ENCODE data around the gene SEC61B.

SEC61B gene

GRCh38 chr9:99221621-99222415, at the start of gene SEC61B, which contains the start of gene ALG2:
SEC61B (plus strand) TSS chr9:99222282; CDS start chr9:99222364, 82 bp downstream.
ALG2 (minus strand) TSS chr9:99221942; CDS start chr9:99221894, 48 bp downstream.
- Histone ChIP-seq H3K9ac (ENCODE audit: low read depth, low read length) (peak within 1 kb of the TSS; percentile 98), H3K36me3 (ENCODE audit: control insufficient read depth, insufficient read depth, low read length) (no peaks in the 10 kb centered on the region), H3K4me1 (ENCODE audit: control insufficient read depth, insufficient read depth, low read length) (peaks cover 2% of the 10 kb centered on the region), H3K9me3 (ENCODE audit: control insufficient read depth, insufficient read depth, low read length) (no peaks in the 10 kb centered on the region), H3K27me3 (ENCODE audit: control insufficient read depth, insufficient read depth, low read length) (no peaks in the 10 kb centered on the region), H3K4me3 (ENCODE audit: low read depth, low read length) (peak within 1 kb of the TSS; percentile 92)

GRCh38 chr9:99173570-99174504, 48.2 kb upstream of the SEC61B start:
- Histone ChIP-seq H3K4me3 (ENCODE audit: low read depth, low read length) (no peak overlapping the region), H3K9ac (ENCODE audit: low read depth, low read length) (no peak overlapping the region)

GRCh38 chr9:99176527-99177013, 45.5 kb upstream of the SEC61B start:
- H3K4me3 ChIP-seq (ENCODE audit: low read depth, low read length) = no peak overlapping the region
- H3K9me3 ChIP-seq (ENCODE audit: control insufficient read depth, insufficient read depth, low read length) = no peaks in the 10 kb centered on the region
- H3K27me3 ChIP-seq (ENCODE audit: control insufficient read depth, insufficient read depth, low read length) = no peaks in the 10 kb centered on the region
- H3K4me1 ChIP-seq (ENCODE audit: control insufficient read depth, insufficient read depth, low read length) = peaks cover 6% of the 10 kb centered on the region
- H3K36me3 ChIP-seq (ENCODE audit: control insufficient read depth, insufficient read depth, low read length) = no peaks in the 10 kb centered on the region
- H3K9ac ChIP-seq (ENCODE audit: low read depth, low read length) = no peak overlapping the region

More at GRCh38 chr9:99173570-99174504, 48.2 kb upstream of the SEC61B start:
- H3K27me3 ChIP-seq (ENCODE audit: control insufficient read depth, insufficient read depth, low read length) = no peaks in the 10 kb centered on the region
- H3K36me3 ChIP-seq (ENCODE audit: control insufficient read depth, insufficient read depth, low read length) = no peaks in the 10 kb centered on the region
- peaks cover 20% of the 10 kb centered on the region for H3K4me1 ChIP-seq (ENCODE audit: control insufficient read depth, insufficient read depth, low read length)
- H3K9me3 ChIP-seq (ENCODE audit: control insufficient read depth, insufficient read depth, low read length) = no peaks in the 10 kb centered on the region

- Histone ChIP-seq H3K4me3 (ENCODE audit: low read depth, low read length) (no peak overlapping the region), H3K9me3 (ENCODE audit: control insufficient read depth, insufficient read depth, low read length) (no peaks in the 10 kb centered on the region), H3K4me1 (ENCODE audit: control insufficient read depth, insufficient read depth, low read length) (peaks cover 2% of the 10 kb centered on the region), H3K36me3 (ENCODE audit: control insufficient read depth, insufficient read depth, low read length) (no peaks in the 10 kb centered on the region), H3K27me3 (ENCODE audit: control insufficient read depth, insufficient read depth, low read length) (no peaks in the 10 kb centered on the region), H3K9ac (ENCODE audit: low read depth, low read length) (no peak overlapping the region)
These were observed 44.3 kb upstream of the SEC61B start for GRCh38 chr9:99177576-99178366.

GRCh38 chr9:99178912-99179872, 42.9 kb upstream of the SEC61B start:
- no peaks in the 10 kb centered on the region for H3K4me1 ChIP-seq (ENCODE audit: control insufficient read depth, insufficient read depth, low read length)
- no peak overlapping the region for H3K9ac ChIP-seq (ENCODE audit: low read depth, low read length)
- no peaks in the 10 kb centered on the region for H3K36me3 ChIP-seq (ENCODE audit: control insufficient read depth, insufficient read depth, low read length)
- H3K9me3 ChIP-seq (ENCODE audit: control insufficient read depth, insufficient read depth, low read length) = no peaks in the 10 kb centered on the region
- no peak overlapping the region for H3K4me3 ChIP-seq (ENCODE audit: low read depth, low read length)
- H3K27me3 ChIP-seq (ENCODE audit: control insufficient read depth, insufficient read depth, low read length) = no peaks in the 10 kb centered on the region

- Histone ChIP-seq H3K27me3 (ENCODE audit: control insufficient read depth, insufficient read depth, low read length) (no peaks in the 10 kb centered on the region), H3K4me1 (ENCODE audit: control insufficient read depth, insufficient read depth, low read length) (no peaks in the 10 kb centered on the region), H3K9ac (ENCODE audit: low read depth, low read length) (no peak overlapping the region), H3K9me3 (ENCODE audit: control insufficient read depth, insufficient read depth, low read length) (no peaks in the 10 kb centered on the region), H3K4me3 (ENCODE audit: low read depth, low read length) (no peak overlapping the region), H3K36me3 (ENCODE audit: control insufficient read depth, insufficient read depth, low read length) (no peaks in the 10 kb centered on the region)
These were observed 41.9 kb upstream of the SEC61B start for GRCh38 chr9:99180199-99180598.

- no peaks in the 10 kb centered on the region for H3K36me3 ChIP-seq (ENCODE audit: control insufficient read depth, insufficient read depth, low read length)
- no peak overlapping the region for H3K4me3 ChIP-seq (ENCODE audit: low read depth, low read length)
- H3K9ac ChIP-seq (ENCODE audit: low read depth, low read length) = no peak overlapping the region
- H3K4me1 ChIP-seq (ENCODE audit: control insufficient read depth, insufficient read depth, low read length) = no peaks in the 10 kb centered on the region
- H3K9me3 ChIP-seq (ENCODE audit: control insufficient read depth, insufficient read depth, low read length) = no peaks in the 10 kb centered on the region
- H3K27me3 ChIP-seq (ENCODE audit: control insufficient read depth, insufficient read depth, low read length) = no peaks in the 10 kb centered on the region
These were observed 41.4 kb upstream of the SEC61B start for GRCh38 chr9:99180662-99181061.

- Histone ChIP-seq H3K27me3 (ENCODE audit: control insufficient read depth, insufficient read depth, low read length) (no peaks in the 10 kb centered on the region), H3K4me1 (ENCODE audit: control insufficient read depth, insufficient read depth, low read length) (no peaks in the 10 kb centered on the region), H3K9ac (ENCODE audit: low read depth, low read length) (no peak overlapping the region), H3K36me3 (ENCODE audit: control insufficient read depth, insufficient read depth, low read length) (no peaks in the 10 kb centered on the region), H3K9me3 (ENCODE audit: control insufficient read depth, insufficient read depth, low read length) (no peaks in the 10 kb centered on the region), H3K4me3 (ENCODE audit: low read depth, low read length) (no peak overlapping the region)
These were observed 40.9 kb upstream of the SEC61B start for GRCh38 chr9:99181206-99181605.

GRCh38 chr9:99181621-99182020, 40.5 kb upstream of the SEC61B start:
- Histone ChIP-seq H3K4me1 (ENCODE audit: control insufficient read depth, insufficient read depth, low read length) (no peaks in the 10 kb centered on the region), H3K9ac (ENCODE audit: low read depth, low read length) (no peak overlapping the region), H3K36me3 (ENCODE audit: control insufficient read depth, insufficient read depth, low read length) (no peaks in the 10 kb centered on the region), H3K9me3 (ENCODE audit: control insufficient read depth, insufficient read depth, low read length) (no peaks in the 10 kb centered on the region), H3K4me3 (ENCODE audit: low read depth, low read length) (no peak overlapping the region), H3K27me3 (ENCODE audit: control insufficient read depth, insufficient read depth, low read length) (no peaks in the 10 kb centered on the region)

- no peaks in the 10 kb centered on the region for H3K9me3 ChIP-seq (ENCODE audit: control insufficient read depth, insufficient read depth, low read length)
- H3K4me1 ChIP-seq (ENCODE audit: control insufficient read depth, insufficient read depth, low read length) = no peaks in the 10 kb centered on the region
- H3K27me3 ChIP-seq (ENCODE audit: control insufficient read depth, insufficient read depth, low read length) = no peaks in the 10 kb centered on the region
- H3K4me3 ChIP-seq (ENCODE audit: low read depth, low read length) = no peak overlapping the region
- H3K9ac ChIP-seq (ENCODE audit: low read depth, low read length) = no peak overlapping the region
- no peaks in the 10 kb centered on the region for H3K36me3 ChIP-seq (ENCODE audit: control insufficient read depth, insufficient read depth, low read length)
These were observed 39.7 kb upstream of the SEC61B start for GRCh38 chr9:99182356-99182755.
